GM23248 (cell line): ENCODE measurements around the gene ABCC3.

Experiments
- EZH2 ChIP-seq: fragments of 200-600 bp; sonication (generic); IDR thresholded peaks from 2 replicates; pipeline ENCODE4 v1.6.1; 2018; ENCODE audit warnings: antibody characterized with exemption, mild to moderate bottlenecking; ENCODE audit not compliant: insufficient read depth, poor library complexity, severe bottlenecking
- EZH2phosphoT487 ChIP-seq: fragments of 200-600 bp; sonication (generic); IDR thresholded peaks from 2 replicates; pipeline ENCODE4 v1.6.1; 2018; ENCODE audit warnings: antibody characterized with exemption, moderate library complexity, mild to moderate bottlenecking, low read depth; ENCODE audit not compliant: insufficient read depth

GRCh38 chr17:50641357-50641756 is 6.7 kb downstream of the ABCC3 start:
- TF ChIP-seq EZH2, result no peak
- no peak for TF ChIP-seq EZH2phosphoT487
